ENCODE results near the gene WDR64.
"Not testable (repeated sequence)": the region's sequence is repeated elsewhere in the genome, so short reads cannot be mapped to it uniquely, and the experiment has no call there.

Gene WDR64

GRCh38 chr1:241734533-241734932 is 82.5 kb downstream of the WDR64 start:
- no peak for DNase-seq (ENCODE audit: extremely low read depth in 1 of 2, low read depth in 1 of 2)

- not testable (repeated sequence) for DNase-seq (ENCODE audit: extremely low read depth in 1 of 2, low read depth in 1 of 2)
These were observed 83.4 kb downstream of the WDR64 start for GRCh38 chr1:241735493-241735926.

- no peak for DNase-seq (ENCODE audit: extremely low read depth in 1 of 2, low read depth in 1 of 2)
These were observed 84.3 kb downstream of the WDR64 start for GRCh38 chr1:241736387-241736786.

GRCh38 chr1:241738284-241739078 is 86.4 kb downstream of the WDR64 start:
- DNase-seq (ENCODE audit: extremely low read depth in 1 of 2, low read depth in 1 of 2): no peak

- DNase-seq (ENCODE audit: extremely low read depth in 1 of 2, low read depth in 1 of 2): no peak
These were observed 90.0 kb downstream of the WDR64 start for GRCh38 chr1:241742084-241742483.

GRCh38 chr1:241744591-241744990 is 92.5 kb downstream of the WDR64 start:
- no peak for DNase-seq (ENCODE audit: extremely low read depth in 1 of 2, low read depth in 1 of 2)

GRCh38 chr1:241747992-241748391 is 95.9 kb downstream of the WDR64 start:
- no peak for DNase-seq (ENCODE audit: extremely low read depth in 1 of 2, low read depth in 1 of 2)

- DNase-seq (ENCODE audit: extremely low read depth in 1 of 2, low read depth in 1 of 2): no peak
These were observed 97.2 kb downstream of the WDR64 start for GRCh38 chr1:241749041-241749944.

- DNase-seq (ENCODE audit: extremely low read depth in 1 of 2, low read depth in 1 of 2): no peak
These were observed 98.0 kb downstream of the WDR64 start for GRCh38 chr1:241749945-241750695.

GRCh38 chr1:241751524-241751923 is 99.4 kb downstream of the WDR64 start:
- DNase-seq (ENCODE audit: extremely low read depth in 1 of 2, low read depth in 1 of 2): no peak

- DNase-seq (ENCODE audit: extremely low read depth in 1 of 2, low read depth in 1 of 2): no peak
These were observed 110.7 kb downstream of the WDR64 start for GRCh38 chr1:241762713-241763339.

- no peak for DNase-seq (ENCODE audit: extremely low read depth in 1 of 2, low read depth in 1 of 2)
These were observed 113.3 kb downstream of the WDR64 start for GRCh38 chr1:241765390-241765789.

GRCh38 chr1:241767737-241768136 is 115.7 kb downstream of the WDR64 start:
- no peak for DNase-seq (ENCODE audit: extremely low read depth in 1 of 2, low read depth in 1 of 2)

- DNase-seq (ENCODE audit: extremely low read depth in 1 of 2, low read depth in 1 of 2): no peak
These were observed 118.0 kb downstream of the WDR64 start for GRCh38 chr1:241770115-241770514.

- no peak for DNase-seq (ENCODE audit: extremely low read depth in 1 of 2, low read depth in 1 of 2)
These were observed 119.0 kb downstream of the WDR64 start for GRCh38 chr1:241771117-241771516.

GRCh38 chr1:241772932-241773500 is 120.9 kb downstream of the WDR64 start:
- DNase-seq (ENCODE audit: extremely low read depth in 1 of 2, low read depth in 1 of 2): no peak

- no peak for DNase-seq (ENCODE audit: extremely low read depth in 1 of 2, low read depth in 1 of 2)
These were observed 121.9 kb downstream of the WDR64 start for GRCh38 chr1:241773991-241774390.

GRCh38 chr1:241775021-241775420 is 122.9 kb downstream of the WDR64 start:
- DNase-seq (ENCODE audit: extremely low read depth in 1 of 2, low read depth in 1 of 2): no peak

GRCh38 chr1:241776911-241777310 is 124.8 kb downstream of the WDR64 start:
- DNase-seq (ENCODE audit: extremely low read depth in 1 of 2, low read depth in 1 of 2): no peak

GRCh38 chr1:241778117-241778516 is 126.0 kb downstream of the WDR64 start:
- no peak for DNase-seq (ENCODE audit: extremely low read depth in 1 of 2, low read depth in 1 of 2)
